Occipital lobe (tissue), 2 donors: ENCODE data around the gene TAP2. TPM values are rescaled to one million over a fixed set of nuclear protein-coding genes. Genes with fewer than 3 reads are reported as not detected.
"Not testable (repeated sequence)": the region's sequence is repeated elsewhere in the genome, so short reads cannot be mapped to it uniquely, and the experiment has no call there.

ENCODE experiments used
- DNase-seq: peaks from one replicate; lab custom pipeline; 2025; lab: John Stamatoyannopoulos, UW
- total RNA-seq: library from RNA; depleted of rRNA; stranded (reverse); fragments of >200 nt; gene quantifications from one replicate; pipeline ENCODE4 v1.2.3, GENCODE V29; 2014

TAP2 gene
- total RNA-seq, 1 donor from 2014 or later: 3.9 TPM

DNA sequence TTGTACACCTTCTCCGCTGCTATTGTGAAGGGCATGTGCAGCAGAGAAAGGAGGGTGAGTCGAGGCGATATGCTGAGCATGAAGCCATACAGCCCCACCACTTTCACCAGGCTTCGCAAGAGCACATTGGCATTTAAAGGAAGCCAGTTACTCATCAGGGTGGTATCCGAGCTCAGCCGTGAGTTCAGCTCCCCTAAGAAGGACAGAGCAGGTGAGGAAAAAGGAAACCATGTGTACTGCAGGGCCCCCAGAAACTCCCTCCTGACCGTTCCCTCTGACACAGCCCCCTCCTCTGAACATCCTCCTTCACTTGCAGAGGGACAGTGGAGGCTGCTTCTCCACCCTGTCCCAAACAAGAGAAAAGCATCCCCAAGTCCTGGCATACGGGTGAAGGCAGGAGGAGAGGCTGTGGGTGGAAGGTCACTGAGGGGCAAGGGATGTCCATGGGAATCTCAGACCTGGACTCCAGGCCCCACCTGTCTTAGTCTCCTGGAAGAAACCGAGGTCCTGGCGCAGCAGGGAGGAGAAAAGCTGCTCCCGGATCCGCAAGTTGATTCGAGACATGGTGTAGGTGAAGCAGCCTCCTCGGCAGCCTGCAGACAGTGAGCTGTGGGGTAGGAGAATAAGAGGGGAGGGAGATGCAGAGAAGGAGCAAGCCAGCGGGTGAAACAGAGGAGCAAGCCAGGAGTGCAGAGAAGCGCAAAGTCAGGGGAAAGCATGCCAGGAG lies 3.2 kb downstream of the TAP2 start:
- DNase-seq: no peak

DNA sequence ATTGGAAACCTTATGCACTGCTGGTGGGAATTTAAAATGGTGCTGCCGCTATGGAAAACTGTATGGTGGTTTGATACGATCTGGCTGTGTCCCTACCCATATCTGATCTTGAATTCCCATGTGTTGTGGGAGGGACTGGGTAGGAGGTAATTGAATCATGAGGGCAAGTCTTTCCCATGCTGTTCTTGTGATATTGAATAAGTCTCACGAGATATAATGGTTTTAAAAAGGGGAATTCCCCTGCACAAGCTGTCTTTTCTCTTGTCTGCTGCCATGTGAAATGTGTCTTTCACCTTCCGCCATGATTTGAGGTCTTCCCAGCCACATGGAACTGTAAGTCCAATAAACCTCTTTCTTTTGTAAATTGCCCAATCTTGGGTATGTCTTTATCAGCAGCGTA lies 4.9 kb downstream of the TAP2 start:
- DNase-seq: no peak

DNA sequence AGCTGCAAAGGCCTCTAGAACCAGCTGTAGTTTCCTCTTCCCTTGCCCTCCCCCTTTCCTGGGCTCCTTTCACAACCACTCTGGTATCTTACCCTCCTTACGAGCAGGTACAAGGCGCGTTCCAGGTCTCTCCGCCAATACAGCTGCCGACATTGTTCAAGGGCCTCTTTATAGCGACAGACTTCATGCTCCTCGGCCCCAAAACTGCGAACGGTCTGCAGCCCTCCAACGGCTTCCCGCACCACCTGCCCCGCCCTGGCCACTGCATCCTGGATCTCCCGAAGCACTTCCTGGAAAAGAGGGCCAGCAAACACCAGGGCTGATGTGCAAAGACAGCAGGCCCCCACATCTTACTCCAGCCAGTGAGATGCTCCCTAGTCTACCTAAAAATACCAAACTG lies 6.0 kb downstream of the TAP2 start:
- DNase-seq: no peak

DNA sequence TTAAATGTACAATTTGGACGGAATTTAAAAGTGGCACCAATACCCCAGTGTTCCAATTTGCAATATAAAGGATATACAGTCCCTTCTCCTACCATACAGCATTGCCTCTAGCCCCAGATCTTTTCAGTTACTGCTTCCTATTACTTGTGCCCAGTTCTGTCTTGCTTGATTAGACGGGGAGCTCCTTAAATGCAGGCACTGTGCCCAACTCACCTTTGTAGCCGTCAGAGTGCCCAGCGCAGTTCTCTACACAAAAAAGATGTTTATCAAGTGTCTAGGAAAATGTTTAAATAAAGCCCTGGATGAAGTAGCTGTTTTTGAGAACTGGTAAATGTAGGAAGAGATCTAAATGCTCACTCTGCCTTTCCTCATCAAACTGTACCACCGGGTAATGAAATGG lies 7.6 kb downstream of the TAP2 start:
- no peak for DNase-seq

DNA sequence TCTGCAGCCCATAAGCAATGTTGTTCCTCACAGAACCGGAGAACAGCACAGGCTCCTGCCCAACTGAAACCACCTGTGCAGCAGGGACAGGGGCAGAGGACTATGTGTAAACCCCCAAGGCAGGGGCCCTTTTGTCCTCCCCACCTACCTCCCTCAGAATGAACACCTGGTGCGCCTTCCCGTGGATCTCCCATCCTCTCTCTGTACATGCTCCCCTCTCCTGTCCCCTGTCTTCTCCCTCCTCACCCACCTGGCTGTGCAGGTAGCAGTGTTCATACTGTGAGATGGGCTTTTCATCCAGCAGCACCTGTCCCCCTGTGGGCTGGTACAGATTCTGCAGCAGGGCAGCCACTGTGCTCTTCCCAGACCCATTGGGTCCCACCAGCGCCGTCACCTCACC lies 8.5 kb downstream of the TAP2 start:
- DNase-seq: no peak

DNA sequence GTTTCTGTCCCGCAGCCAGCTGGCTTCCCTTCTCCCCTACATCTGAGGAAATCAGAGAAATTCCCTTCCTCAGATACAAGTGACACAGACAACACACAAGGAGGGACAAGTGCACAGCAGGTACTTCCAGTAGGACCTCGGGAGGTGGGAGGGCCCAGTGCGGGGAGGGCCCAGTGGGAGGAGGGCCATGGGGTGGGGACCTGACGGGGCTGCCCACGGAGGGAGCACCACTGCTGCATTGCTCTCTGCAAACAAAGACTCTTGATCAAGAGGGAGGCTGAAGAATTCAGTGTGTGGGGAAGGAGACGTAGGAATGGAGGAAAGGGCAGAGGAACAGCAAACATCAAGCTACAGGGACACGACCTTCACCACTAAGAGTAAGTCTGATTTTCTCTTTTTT lies 9.0 kb downstream of the TAP2 start:
- DNase-seq: no peak

DNA sequence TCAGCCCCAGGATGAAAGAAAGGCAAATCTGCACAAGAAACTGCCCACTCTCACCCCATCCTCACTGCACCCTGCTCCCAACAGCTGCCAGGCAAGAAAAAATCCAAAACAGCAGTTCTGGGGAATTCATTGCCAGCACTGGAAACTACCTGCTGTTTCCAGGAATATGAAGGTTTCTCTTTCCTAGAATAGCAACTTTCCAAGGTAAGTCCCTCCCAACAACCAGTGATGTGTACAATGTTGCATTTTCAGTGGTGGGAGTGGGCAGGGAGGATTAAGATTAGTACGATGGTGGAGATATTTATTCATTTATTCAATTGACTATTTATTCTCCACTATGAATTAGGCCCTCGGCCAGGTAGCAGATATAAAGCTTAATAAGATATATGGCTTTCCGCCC lies 11.5 kb downstream of the TAP2 start:
- no peak for DNase-seq

DNA sequence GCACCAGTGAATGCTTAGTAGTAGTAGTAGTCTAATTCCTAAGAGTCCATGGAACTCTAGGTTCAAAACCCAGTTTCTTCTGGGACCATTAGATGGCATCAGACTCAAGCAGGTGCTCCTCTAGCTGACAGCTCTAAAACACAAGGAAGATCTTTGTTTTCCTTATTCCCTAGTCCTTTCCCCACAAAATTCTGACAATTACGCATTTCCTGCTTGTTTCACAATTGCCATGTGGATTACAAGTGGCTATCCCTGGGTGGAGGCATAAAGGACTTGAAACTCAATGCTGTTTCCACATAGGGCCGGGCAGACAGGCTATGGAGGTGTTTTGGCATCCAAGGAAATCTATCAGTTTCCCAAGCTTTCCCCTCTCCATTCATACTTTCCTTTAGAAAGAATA lies 12.6 kb downstream of the TAP2 start:
- DNase-seq: no peak

DNA sequence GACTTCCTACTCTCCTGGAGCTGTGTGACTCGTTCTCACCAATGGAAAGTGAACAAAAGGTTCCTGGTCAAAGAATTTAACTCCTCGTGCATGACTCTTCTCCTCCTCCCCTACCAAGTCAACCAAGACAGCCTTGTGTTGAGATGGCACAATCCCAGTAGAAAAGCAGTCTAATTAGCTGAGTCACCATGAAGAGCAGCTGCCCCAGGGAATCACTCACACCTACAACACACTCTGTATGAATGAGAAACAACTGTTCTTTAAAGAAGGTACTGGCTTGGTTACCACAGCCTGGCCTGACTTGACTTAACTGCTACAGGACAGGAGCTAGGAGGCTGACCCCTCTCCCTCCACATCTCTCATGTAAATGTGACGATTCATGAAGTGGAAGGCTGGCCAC lies 18.8 kb downstream of the TAP2 start:
- DNase-seq: no peak

DNA sequence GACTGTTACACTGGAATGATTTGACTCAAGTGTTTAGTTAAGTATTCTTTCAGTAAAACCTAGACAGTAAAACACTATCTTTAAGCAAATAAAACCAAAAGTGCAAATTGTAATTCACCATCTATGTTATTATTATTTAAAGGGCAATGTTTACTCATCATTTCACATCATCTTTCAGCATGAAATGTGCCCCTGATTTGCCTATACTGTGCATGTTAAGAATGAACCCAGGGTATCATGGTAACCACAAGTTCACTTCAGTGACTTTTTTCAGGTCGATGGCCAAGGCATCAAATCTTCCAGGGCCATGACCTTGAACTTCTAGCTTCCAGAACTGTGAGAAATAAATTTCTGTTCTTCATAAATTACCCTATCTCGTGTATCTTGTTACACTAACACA lies 19.7 kb downstream of the TAP2 start:
- no peak for DNase-seq

DNA sequence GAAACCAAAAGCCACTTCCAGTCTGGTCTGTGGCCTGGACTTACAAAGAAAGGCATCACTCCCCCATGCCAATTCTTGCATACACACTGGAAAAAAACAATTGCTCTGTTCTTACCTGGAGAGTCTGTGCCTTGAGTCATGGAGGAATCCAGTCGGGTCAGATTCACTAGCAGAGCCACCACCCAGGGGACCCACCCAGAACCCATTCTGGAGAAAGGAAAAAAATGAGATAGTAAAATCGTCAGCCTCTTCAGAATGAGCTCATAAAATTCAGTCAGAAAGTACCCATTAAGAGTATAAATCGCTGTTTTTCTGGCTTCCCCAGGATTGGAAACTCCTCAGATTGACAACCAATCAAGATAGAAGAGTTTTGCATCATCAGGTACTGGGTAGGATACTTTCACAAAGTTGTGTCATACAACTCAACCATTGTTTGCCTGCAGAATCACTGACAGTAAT lies 21.8 kb downstream of the TAP2 start, which contains the start of gene HLA-DOB:
Gene HLA-DOB (minus strand): TSS at position 257 of the 459 bp plus-strand sequence. CDS start 51 bp downstream, at position 206.
- DNase-seq: no peak

DNA sequence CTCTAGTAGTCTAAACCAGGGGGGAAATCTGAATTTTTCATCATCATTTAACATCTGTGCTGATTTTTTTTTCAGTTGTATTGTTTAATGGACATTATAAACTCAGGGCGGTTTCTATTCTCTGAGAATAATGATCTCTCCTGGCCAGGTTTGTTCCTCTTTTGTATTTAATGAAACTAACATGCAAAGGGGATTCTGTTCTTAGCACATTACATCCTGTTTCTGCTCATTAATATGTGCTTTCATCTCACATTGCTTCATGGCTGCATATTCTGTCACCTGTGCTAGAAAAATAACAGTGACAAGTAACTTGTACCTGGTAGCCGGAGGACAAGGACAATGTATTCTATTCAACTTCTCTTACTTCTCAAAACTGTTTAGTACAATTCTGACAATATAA lies 22.5 kb downstream of the TAP2 start:
- DNase-seq: no peak

DNA sequence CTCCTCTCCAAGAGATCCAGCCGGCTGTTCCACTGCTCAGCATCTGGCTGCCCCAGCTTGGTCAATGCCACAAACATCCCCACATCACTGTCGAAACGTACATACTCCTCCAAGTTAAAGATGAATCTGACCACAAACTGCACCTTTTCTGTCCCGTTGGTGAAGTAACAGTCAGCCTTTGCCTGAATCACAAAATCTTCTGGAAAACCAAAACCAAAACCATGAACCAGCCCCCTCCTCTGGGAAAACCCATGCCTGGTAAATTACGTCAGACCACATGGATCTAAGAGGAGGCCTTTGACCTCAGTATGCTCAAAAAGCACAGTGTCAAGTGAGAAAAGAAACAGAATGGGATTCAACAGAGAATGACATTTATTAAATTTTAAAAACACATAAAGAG lies 23.4 kb downstream of the TAP2 start:
- DNase-seq: no peak

DNA sequence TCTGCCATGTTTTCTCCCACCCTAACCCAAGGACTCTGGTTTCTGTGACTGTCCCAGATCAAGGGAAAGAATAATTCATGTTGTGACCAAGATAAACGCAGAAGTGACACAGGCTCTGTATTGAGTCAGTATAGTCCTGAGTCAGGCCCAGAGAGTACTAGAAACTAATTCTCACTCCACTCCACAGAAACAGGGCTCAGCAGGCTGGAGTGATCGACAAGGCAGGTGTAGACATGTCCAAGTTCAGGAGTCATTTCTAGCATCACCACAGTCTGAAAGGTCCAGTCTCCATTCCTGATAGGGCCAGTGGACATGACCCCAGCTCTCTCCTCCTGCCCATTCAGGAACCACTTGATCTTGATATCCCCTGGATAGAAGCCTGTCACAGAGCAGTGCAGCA lies 24.4 kb downstream of the TAP2 start:
- no peak for DNase-seq

DNA sequence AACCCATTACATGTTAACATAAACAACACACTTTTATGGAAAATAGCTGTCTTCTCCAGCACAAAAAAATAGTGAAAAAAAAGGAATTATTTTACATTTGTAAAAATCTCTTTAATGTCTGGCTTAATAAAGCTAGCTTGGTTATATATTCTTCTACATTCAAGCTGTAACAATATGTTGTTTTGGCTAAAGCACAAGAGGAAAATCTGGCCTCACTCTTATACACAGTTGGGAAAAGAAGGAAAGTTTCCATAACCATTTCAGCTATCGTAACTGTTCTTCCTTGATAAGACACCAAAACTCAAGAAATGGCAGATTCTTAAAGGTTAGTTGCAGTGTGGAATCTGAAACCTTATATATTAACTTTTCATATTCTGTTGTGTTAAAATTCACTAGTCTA lies 29.4 kb downstream of the TAP2 start:
- no peak for DNase-seq

DNA sequence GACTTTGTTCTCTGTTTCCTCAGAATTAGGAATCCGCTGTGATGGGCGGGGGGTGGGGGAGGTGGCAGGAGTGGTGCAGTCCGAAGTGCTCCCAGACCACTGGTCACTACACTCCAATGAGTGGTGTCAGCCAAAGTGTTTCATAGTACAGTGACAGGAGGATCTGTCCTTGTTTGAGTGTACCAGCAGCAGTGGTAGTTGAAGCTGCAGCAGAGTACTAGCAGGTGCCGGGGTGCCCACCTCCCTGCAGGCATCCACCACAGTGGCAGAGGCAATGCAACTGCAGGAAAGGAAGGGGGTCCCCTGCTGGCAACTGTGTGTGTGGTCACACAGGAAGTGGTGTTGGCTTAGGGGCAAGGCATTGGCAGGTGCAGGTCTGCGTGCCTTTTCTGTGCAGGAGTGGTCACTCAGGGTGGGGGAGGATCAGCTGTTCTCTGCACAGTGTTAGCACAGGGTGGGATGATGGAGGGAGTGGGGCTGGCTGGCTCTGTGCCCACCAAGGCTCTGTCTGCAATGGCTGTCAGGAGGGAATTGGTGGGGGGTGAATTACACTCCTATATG lies 31.4 kb downstream of the TAP2 start:
- DNase-seq: no peak

DNA sequence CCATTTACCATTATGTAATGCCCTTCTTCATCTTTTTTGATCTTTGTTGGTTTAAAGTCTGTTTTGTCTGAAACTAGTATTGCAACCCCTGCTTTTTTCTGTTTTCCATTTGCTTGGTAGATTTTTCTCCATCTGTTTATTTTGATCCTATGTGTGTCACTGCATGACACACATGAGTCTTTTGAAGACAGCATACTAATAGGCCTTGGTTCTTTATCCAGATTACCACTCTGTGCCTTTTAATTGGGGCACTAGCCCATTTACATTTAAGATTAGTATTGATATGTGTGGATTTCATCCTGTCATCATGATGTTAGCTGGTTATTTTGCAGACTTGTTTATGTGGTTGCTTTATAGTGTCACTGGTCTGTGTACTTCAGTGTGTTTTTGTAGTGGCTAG lies 33.1 kb downstream of the TAP2 start:
- DNase-seq: not testable (repeated sequence)

DNA sequence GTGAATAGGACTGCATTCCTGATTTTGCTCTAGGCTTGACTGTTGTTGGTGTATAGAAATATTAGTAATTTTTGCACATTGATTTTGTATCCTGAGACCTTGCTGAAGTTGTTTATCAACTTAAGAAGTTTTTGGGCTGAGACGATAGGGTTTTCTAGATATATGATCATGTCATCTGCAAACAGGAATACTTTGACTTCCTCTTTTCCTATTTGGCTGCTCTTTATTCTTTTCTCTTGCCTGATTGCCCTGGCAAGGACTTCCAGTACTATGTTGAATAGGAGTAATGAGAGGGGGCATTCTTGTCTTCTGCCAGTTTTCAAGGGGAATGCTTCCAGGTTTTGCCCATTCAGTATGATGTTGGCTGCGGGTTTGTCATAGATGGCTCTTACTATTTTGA lies 35.1 kb downstream of the TAP2 start:
- DNase-seq: no peak

DNA sequence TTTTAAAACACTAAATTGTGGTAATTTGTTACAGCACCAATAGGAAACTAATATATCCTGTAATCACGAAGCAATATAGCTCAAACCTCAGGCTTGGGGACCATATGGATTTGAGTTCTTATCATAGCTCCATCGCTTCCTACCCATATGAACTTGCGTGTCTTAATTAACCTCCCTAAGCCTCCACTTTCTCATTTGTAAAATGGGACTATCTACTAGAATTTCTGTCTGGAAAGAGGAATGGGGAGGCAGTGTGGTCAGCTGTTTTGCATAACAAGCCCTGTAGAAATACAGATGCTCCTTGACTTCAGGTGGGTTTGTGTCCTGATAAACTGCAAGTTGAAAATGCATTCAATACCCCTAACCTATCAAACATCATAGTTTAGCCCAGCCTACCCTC lies 38.8 kb downstream of the TAP2 start:
- no peak for DNase-seq

DNA sequence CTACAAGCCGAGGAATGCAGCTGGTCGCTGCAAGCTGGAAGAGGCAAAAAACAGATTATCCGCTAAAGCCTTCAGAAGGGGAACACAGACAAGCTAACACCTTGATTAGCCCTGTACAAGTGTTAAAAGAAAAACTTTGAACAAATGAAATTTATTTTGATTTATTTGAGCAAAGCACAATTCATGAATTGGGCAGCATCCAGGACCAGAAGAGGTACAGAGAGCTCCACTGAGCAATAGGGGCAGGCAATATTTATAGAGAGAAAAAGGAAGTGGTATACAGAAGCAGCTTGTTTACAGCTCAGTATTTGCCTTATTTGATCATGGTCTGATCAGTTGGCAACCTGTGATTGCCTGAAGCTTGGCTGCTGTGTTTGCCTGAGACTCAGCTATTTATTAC lies 39.4 kb downstream of the TAP2 start:
- DNase-seq: no peak

DNA sequence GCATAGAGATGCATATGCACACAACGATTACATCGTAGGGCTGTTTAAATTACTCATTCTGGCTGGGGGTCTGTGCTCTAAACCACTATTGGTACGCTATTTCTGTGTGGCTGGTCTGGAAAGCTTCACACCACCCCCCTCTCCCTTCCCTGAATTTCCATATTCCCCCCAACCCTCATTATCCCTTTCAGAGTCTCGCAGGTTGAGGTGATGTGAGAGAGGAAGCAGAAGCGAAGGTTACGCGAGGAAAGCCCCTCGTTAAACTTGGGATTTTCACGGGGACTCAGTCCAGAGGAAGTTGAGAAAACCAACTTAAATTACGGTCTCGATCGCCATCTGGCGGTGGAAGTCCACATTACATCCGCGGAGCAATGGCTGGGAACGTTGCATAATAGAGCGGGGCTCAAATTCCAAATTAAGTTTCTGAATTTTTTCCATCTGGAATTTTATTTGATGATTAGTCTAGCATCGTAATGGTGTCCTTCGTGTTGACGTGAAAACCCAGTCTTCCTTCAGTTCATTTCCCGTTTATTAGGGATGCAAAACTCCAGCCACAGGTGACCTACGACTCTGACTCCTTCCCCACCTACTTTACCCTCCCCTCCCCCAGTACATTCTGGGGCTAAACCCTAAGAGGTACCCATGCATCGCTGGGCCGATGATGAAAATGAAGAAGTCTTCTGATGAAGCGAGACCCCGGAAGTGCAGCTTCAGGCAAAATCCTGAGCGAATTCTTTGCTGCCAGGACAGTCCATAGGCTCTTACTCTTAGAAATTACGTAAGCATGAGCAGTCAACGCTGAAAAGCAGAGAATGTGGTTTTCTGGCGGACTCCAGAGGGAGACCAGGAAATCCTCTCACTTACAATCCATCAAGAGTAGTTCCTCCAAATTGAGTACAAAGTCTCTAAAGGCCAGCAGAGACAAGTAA lies 41.4 kb downstream of the TAP2 start:
- peak; percentile 59 for DNase-seq

DNA sequence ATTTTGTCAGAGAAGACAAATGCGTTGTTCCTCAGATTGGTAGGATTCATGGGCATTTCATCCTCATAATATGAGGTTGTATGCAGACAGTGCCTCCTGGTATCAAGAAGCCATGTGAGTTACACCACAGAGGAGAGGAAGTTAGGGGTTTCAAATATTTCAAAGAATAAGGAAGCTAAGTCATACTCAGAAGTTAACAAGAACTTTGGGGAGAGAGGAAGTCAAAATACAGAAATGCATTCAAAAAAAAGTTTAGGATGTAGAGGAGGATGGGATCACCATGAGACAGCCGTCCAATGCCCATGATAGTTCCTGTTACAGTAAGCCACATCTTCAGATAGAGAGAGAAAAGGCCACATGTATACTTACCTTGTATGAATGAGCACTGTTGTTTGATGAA lies 44.0 kb downstream of the TAP2 start:
- DNase-seq: no peak
